Activated naive CD8-positive, alpha-beta T cell (primary cell): ENCODE data around the gene CDH4.

Source experiments
- H3K27ac Mint-ChIP-seq: one replicate; pipeline ENCODE4 v1.8.0; 2021; ENCODE audit warnings: mixed read lengths
- H3K27me3 Mint-ChIP-seq: one replicate; pipeline ENCODE4 v1.8.0; 2021; ENCODE audit warnings: mixed read lengths
- H3K36me3 Mint-ChIP-seq: one replicate; pipeline ENCODE4 v1.8.0; 2021; ENCODE audit warnings: mixed read lengths
- H3K4me1 Mint-ChIP-seq: one replicate; pipeline ENCODE4 v1.8.0; 2021; ENCODE audit warnings: low read depth, mixed read lengths
- H3K4me3 Mint-ChIP-seq: one replicate; pipeline ENCODE4 v1.8.0; 2021; ENCODE audit warnings: mild to moderate bottlenecking, mixed read lengths
- H3K9me3 Mint-ChIP-seq: one replicate; pipeline ENCODE4 v1.8.0; 2021; ENCODE audit warnings: low read depth, mixed read lengths

CDH4 gene

DNA sequence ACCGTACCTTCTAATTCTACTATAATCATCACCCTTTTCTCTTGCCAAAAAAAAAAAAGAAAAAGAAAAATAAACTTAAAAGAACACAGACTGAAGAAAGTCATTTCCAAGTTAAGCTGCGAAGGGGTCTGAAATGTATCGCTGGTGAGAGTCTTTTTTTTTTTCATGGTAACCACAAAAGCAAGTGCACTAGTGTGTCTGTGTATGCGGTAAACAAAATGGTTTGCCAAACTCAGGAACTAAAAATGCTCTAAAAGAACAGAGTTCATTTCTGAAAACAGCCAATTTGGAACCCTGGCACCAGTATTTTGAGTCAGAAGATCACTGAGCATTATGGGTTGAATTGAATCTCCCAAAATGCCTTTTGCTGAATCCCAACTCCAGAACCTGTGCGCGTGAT is 46.6 kb downstream of the CDH4 start:
- H3K4me3 Mint-ChIP-seq, result no peak overlapping the region
- H3K4me1 Mint-ChIP-seq, result peaks cover 9% of the 10 kb centered on the region
- no peak overlapping the region for H3K27ac Mint-ChIP-seq
- H3K36me3 Mint-ChIP-seq, result no peaks in the 10 kb centered on the region
- no peaks in the 10 kb centered on the region for H3K9me3 Mint-ChIP-seq
- no peaks in the 10 kb centered on the region for H3K27me3 Mint-ChIP-seq

DNA sequence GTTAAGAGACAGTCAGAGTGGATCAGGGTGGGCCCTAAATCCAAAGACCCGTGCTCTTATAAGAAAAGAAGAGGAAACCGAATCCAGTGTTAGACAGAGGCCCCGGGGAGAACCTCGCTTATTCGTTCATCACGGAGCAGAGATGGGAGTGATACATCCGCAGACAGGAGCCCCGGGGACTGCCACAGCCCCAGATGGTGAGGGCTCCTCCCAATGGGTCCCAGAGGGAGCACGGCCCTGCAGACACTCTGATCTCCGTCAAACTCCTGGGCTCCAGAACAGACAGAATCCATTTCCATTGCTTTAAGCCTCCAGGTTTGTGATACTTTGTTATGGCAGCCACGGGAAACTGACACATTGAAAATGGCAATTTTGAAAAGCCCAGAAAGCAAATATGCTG is 47.0 kb downstream of the CDH4 start:
- H3K27ac Mint-ChIP-seq, result no peak overlapping the region
- H3K9me3 Mint-ChIP-seq, result no peaks in the 10 kb centered on the region
- no peak overlapping the region for H3K4me3 Mint-ChIP-seq
- H3K27me3 Mint-ChIP-seq, result no peaks in the 10 kb centered on the region
- H3K4me1 Mint-ChIP-seq, result peaks cover 9% of the 10 kb centered on the region
- no peaks in the 10 kb centered on the region for H3K36me3 Mint-ChIP-seq

GRCh38 chr20:61299618-61300017 is 47.6 kb downstream of the CDH4 start:
- H3K4me3 Mint-ChIP-seq, result no peak overlapping the region

GRCh38 chr20:61300293-61300692 is 48.2 kb downstream of the CDH4 start:
- Mint-ChIP-seq H3K4me1 (peaks cover 9% of the 10 kb centered on the region), H3K27ac (no peak overlapping the region), H3K36me3 (no peaks in the 10 kb centered on the region), H3K9me3 (no peaks in the 10 kb centered on the region), H3K27me3 (no peaks in the 10 kb centered on the region), H3K4me3 (no peak overlapping the region)

More at GRCh38 chr20:61299618-61300017, 47.6 kb downstream of the CDH4 start:
- no peak overlapping the region for H3K27ac Mint-ChIP-seq
- H3K27me3 Mint-ChIP-seq, result no peaks in the 10 kb centered on the region
- no peaks in the 10 kb centered on the region for H3K36me3 Mint-ChIP-seq
- H3K4me1 Mint-ChIP-seq, result peaks cover 9% of the 10 kb centered on the region
- no peaks in the 10 kb centered on the region for H3K9me3 Mint-ChIP-seq

DNA sequence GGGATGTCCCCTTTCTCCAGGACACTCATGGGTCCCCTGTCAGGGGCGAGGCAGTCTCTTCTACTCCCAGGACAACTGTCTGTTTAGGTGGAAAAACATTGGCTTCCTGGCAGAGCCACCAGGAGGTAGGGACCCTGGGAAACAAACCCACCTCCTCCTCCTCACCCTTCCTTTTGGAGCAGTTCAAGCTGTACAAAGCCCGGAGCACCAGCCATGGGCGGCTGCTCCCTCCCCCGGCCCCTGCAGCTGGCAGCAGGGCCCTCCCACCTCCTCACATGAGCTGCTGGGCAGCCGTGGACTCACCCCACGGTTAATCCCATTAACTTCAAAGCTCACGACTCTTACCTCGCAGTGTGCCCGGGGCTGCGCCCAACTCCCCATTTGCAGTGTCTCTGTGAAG is 48.6 kb downstream of the CDH4 start:
- no peak overlapping the region for H3K27ac Mint-ChIP-seq
- H3K4me3 Mint-ChIP-seq, result no peak overlapping the region
- H3K27me3 Mint-ChIP-seq, result no peaks in the 10 kb centered on the region
- H3K9me3 Mint-ChIP-seq, result no peaks in the 10 kb centered on the region
- H3K36me3 Mint-ChIP-seq, result no peaks in the 10 kb centered on the region
- H3K4me1 Mint-ChIP-seq, result peaks cover 9% of the 10 kb centered on the region

DNA sequence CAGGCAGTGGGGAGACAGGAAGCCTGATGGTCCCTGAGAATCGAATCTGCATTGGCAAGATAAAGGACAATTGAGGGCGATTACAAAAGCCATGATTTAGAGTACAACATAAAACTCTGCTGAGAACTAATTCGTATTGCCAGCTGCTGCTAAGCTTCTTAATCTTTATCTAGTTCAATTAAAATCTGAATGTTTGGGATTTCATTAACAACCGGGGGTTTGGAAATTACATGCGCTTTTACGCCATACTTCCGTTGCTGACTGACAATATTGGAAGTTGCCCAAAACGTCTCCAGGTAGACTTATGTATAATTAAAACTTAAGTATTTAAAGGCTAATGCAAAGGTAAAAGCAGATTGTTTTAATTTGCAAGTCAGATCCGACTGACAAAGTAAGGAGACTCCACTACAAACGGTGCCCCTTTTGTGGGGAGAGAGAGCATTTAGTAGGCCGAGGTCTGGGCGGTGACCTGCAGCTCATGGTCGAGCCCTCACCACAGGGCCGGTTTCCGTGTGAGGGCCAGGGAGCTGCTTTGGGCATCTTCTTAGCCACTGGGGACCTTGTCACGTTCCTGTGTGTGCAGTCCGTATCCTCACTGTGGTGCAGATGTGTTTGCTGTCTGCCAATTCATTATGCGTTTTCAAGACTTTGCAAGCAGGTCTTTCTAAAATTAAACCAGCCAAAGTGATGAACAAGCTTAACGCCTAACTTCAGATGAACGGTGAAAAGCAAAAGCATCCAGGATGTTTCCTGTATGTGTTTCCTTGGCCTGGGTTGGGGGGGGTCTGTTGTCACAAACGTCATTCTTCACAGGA is 49.9 kb downstream of the CDH4 start:
- Mint-ChIP-seq H3K4me3 (no peak overlapping the region), H3K4me1 (peaks cover 4% of the 10 kb centered on the region), H3K27me3 (no peaks in the 10 kb centered on the region), H3K36me3 (no peaks in the 10 kb centered on the region), H3K27ac (no peak overlapping the region), H3K9me3 (no peaks in the 10 kb centered on the region)

- peaks cover 4% of the 10 kb centered on the region for H3K4me1 Mint-ChIP-seq
- no peaks in the 10 kb centered on the region for H3K27me3 Mint-ChIP-seq
- no peak overlapping the region for H3K4me3 Mint-ChIP-seq
- H3K9me3 Mint-ChIP-seq, result no peaks in the 10 kb centered on the region
- no peaks in the 10 kb centered on the region for H3K36me3 Mint-ChIP-seq
- no peak overlapping the region for H3K27ac Mint-ChIP-seq
These were observed 51.2 kb downstream of the CDH4 start for GRCh38 chr20:61303217-61303616.

DNA sequence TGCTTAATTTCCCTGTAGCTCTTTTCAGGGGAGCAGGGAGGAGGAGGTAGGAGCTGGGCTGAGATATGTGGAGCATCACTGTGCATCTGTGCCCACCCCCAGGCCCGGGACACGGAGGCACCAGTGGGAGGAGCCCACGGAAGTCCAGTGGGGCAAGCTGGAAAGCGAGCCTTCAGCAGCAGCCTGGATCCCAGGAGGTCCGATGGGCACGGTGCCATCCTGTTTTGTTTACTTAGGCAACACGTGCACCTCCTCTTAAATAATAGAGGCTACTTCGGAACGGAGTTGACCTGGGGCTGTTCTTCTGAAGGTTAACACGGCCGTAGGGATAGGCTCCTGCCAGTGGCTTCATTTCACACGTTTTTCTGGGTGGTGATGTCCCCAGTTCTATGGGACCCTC is 51.6 kb downstream of the CDH4 start:
- H3K9me3 Mint-ChIP-seq, result no peaks in the 10 kb centered on the region
- H3K27me3 Mint-ChIP-seq, result no peaks in the 10 kb centered on the region
- H3K27ac Mint-ChIP-seq, result no peak overlapping the region
- no peak overlapping the region for H3K4me3 Mint-ChIP-seq
- no peaks in the 10 kb centered on the region for H3K36me3 Mint-ChIP-seq
- H3K4me1 Mint-ChIP-seq, result peaks cover 3% of the 10 kb centered on the region

DNA sequence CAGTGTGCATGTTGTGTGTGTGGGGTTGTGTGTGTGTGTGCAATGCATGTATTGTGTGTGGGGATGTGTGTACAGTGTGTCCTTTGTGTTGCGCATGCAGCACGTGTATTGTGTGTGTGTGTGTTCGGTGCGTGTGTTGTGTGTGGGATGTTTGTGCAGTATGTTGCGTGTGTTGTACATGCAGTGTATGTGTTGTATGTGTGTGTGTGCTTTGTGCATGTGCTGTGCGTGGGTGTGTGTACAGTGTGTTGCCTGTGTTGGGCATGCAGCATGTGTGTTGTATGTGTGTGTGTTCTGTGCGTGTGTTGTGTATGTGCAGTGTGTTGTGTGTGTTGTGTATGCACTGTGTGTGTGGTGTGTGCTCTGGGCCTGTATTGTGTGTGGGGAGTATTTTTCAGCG is 52.7 kb downstream of the CDH4 start:
- Mint-ChIP-seq H3K36me3 (no peaks in the 10 kb centered on the region), H3K4me3 (no peak overlapping the region), H3K27ac (no peak overlapping the region)

DNA sequence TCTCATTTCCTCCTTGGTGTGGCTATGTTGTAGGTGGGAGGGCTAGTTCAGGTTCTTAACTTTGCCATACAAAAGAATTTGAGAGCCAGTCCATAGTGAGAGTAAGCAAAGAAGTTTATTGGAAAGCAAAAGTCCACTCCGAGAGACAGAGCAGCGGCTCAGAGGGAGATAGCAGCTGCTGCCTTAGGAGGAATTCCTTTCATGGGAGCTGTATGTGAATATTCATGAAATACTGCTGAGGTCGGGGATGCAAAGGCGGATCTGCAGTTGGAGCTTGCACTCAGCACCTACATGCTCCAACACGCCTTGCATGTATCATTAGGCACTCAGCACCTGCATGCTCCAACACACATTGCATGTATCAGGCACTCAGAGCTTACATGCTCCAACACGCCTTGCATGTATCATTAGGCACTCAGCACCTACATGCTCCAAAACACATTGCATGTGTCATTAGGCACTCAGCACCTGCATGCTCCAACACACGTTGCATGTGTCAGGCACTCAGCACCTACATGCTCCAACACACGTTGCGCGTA is 54.9 kb downstream of the CDH4 start:
- H3K4me1 Mint-ChIP-seq, result no peaks in the 10 kb centered on the region
- no peak overlapping the region for H3K27ac Mint-ChIP-seq
- H3K9me3 Mint-ChIP-seq, result no peaks in the 10 kb centered on the region
- no peaks in the 10 kb centered on the region for H3K27me3 Mint-ChIP-seq
- no peak overlapping the region for H3K4me3 Mint-ChIP-seq
- no peaks in the 10 kb centered on the region for H3K36me3 Mint-ChIP-seq

More for the DNA sequence above, 52.7 kb downstream of the CDH4 start:
- no peaks in the 10 kb centered on the region for H3K4me1 Mint-ChIP-seq
- H3K9me3 Mint-ChIP-seq, result no peaks in the 10 kb centered on the region
- H3K27me3 Mint-ChIP-seq, result no peaks in the 10 kb centered on the region

DNA sequence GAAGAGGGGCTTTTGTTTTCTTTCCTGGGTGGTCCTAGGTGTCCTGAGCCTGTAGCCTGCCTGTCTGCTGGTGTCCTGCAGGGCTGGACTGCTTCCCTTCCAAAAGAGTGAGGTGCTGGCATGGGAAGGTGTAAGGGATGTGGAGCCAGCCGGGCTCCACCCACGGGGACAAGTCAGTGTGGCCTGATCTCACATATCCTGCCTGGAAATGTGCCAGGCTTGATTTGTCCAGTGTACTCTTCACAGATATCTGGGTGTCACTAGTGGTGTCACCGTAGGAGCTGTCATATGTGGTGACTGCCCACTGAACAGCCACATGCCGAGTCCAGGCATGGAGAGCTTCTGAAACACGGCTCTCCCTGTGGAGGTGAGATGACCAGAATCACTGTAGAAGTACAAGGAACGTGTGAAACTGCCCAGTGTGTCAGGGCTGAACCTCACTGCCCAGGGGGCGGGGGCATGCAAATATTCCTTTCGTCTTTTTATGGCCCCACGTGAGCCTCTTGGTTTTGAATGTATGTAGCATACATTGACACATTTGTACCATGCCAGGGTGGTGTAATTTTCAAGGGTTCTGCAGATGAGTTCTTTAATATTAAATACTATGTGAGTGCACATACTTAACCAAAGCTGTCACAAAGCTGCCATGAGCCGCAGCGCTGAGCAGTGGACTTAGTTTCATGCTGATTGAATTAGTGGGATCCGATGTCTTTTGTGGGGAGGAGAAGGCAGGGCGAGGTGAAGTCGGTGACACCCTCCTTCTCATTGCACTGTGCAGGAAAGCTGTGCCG is 55.8 kb downstream of the CDH4 start:
- no peaks in the 10 kb centered on the region for H3K36me3 Mint-ChIP-seq
- no peak overlapping the region for H3K4me3 Mint-ChIP-seq
- H3K27me3 Mint-ChIP-seq, result no peaks in the 10 kb centered on the region
- no peaks in the 10 kb centered on the region for H3K9me3 Mint-ChIP-seq
- H3K4me1 Mint-ChIP-seq, result no peaks in the 10 kb centered on the region
- no peak overlapping the region for H3K27ac Mint-ChIP-seq

- Mint-ChIP-seq H3K9me3 (no peaks in the 10 kb centered on the region), H3K27me3 (no peaks in the 10 kb centered on the region), H3K4me3 (no peak overlapping the region), H3K4me1 (no peaks in the 10 kb centered on the region), H3K27ac (no peak overlapping the region), H3K36me3 (no peaks in the 10 kb centered on the region)
These were observed 56.4 kb downstream of the CDH4 start for GRCh38 chr20:61308477-61308774.

DNA sequence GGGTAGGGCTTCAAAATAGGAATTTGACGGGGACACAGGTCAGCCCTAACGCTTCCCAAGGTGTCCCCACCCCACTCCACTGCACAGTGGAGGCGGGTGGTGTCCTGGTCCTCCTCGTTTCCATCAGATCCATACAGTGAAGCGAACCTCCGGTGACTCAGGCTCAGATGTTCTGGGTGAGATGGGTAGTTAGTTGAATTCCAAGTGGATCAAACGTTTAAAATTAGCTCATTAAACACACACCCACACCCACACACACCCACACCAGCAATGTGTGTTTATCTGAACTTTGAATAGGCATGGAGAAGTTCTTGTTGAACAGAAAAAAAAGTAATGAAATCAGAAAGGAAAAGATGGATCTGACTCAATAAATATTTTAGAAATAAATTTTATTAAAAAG is 58.9 kb downstream of the CDH4 start:
- H3K9me3 Mint-ChIP-seq, result no peaks in the 10 kb centered on the region

DNA sequence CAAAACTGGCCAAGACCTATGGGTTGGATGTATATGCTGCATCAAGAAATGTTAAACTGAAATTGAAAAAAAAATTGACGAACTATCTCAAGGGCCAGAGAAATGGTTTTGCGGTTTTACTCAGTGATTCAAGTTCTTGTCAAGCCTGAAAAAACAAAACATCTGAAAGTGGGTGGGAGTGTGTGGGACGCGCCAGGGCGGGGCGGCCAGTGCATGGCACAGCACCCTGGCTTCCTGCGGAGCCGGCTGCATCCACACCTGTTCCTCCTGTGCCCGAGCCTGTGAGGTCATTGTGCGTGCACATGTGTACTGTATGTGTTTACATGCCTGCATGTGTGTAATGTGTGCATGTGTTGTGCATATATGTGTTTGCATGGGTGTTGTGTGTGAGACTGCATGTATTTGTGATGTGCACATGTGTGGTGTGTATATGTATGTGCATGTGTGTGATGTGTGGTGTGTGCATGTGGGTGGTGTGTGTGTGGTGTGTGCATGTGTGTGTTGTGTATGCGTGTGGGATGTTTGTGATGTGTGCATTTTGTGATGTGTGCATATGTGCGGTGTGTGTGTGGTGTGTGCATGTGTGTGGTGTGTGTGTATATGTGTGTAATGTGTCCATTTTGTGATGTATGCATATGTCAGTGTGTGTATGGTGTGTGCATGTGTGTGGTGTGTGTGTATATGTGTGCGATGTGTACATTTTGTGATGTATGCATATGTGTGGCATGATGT is 59.8 kb downstream of the CDH4 start:
- no peak overlapping the region for H3K27ac Mint-ChIP-seq
- H3K36me3 Mint-ChIP-seq, result no peaks in the 10 kb centered on the region
- no peaks in the 10 kb centered on the region for H3K27me3 Mint-ChIP-seq
- H3K4me3 Mint-ChIP-seq, result no peak overlapping the region
- H3K9me3 Mint-ChIP-seq, result no peaks in the 10 kb centered on the region
- no peaks in the 10 kb centered on the region for H3K4me1 Mint-ChIP-seq

More for the DNA sequence above, 58.9 kb downstream of the CDH4 start:
- Mint-ChIP-seq H3K27me3 (no peaks in the 10 kb centered on the region), H3K27ac (no peak overlapping the region), H3K36me3 (no peaks in the 10 kb centered on the region), H3K4me3 (no peak overlapping the region), H3K4me1 (no peaks in the 10 kb centered on the region)

DNA sequence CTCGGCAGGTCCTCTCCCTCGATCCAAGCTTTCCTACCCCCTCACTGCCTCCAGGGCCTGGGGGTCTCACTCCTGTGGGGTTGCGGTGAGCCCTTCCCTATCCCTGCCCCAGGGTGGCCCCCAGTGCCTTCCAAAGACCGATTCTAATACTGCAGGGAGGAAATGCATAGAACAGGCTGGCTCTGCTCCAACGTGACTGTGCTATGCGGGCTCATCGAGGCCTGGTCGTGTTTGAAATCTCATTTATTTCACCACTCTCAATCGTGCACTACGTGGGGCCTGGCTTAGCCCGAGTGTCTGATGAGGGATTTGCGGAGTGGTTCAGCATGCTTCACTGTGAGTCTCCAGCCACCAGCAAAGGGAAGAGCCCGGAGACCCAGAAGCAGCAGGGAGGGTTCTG is 60.9 kb downstream of the CDH4 start:
- H3K36me3 Mint-ChIP-seq, result no peaks in the 10 kb centered on the region
- no peaks in the 10 kb centered on the region for H3K27me3 Mint-ChIP-seq
- H3K9me3 Mint-ChIP-seq, result no peaks in the 10 kb centered on the region
- no peaks in the 10 kb centered on the region for H3K4me1 Mint-ChIP-seq
- no peak overlapping the region for H3K27ac Mint-ChIP-seq
- H3K4me3 Mint-ChIP-seq, result no peak overlapping the region
